ENCODE measurements around the gene PPP2R2C.

PPP2R2C gene

DNA sequence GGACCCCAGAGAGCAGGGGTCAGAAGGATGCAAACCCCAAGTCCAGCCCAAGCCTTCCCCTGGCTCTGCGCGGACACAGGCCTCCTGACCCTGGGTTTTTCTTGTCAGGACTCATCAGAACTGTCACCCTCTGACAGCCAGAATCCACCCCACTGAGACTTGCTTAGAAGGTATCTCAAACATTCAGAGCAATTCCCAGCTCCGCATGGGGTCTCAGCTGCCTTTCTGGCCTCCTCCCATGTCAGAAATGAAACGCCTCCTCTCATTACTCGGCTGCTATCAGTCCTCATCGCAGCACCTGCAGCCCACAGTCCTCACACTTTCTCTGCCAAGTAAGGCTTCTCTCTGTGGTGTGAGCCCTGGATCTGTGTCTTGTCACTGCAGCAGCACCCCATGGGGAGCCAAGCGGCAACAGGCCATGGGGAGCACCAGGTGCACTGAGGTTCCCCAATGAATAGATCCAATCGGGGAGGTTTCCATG is 105.0 kb downstream of the PPP2R2C start:
- no peak for DNase-seq (ENCODE audit: low read depth in 4 of 4, low spot score in 1 of 4)

DNA sequence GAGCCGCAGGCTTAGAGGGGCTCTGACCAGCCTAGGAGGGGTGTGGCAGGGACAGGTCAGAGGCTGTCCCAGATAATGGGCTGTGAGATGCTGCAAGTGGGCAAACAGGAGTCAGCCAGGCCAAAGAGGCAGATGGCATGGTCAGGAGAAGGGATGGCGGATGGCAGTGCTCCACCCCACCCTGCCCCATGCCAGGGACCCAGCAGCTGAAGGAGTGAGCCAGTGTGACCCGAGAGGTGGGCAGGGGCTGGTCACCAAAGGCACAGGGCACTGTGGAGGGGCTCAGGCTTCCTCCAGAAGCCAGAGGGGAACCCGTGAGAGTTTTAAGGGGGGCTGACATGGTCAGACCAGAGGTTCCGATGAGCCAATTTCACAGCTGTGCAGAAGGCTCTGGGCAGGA is 105.8 kb downstream of the PPP2R2C start:
- DNase-seq (ENCODE audit: low read depth in 4 of 4, low spot score in 1 of 4) = no peak

DNA sequence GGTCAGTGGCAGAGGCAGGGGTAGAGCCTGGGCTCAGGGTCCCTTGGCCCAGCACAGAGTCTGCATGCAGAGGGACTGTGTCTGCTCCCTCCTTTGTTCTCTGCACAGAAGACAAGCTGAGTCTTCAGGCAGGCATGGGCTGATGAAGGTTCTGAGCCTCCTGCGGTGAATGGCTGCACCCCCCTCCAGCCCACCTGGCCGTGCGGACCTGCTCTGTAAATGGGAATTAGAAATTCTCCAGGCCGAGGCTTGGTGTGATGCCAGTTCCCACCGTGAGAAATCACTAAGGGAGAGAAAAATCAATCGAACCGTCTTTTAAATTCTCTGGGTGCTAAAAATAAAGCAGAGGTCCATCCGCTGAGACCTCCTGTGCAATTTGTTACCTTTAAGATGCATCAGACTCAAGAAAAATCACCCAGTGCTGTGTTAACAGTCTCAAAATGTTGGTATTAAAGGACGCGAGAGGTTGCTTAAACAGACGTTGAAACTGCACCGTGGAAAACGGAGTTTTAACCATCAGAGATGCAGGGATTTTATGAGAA is 106.8 kb downstream of the PPP2R2C start:
- DNase-seq (ENCODE audit: low read depth in 4 of 4, low spot score in 1 of 4) = no peak

DNA sequence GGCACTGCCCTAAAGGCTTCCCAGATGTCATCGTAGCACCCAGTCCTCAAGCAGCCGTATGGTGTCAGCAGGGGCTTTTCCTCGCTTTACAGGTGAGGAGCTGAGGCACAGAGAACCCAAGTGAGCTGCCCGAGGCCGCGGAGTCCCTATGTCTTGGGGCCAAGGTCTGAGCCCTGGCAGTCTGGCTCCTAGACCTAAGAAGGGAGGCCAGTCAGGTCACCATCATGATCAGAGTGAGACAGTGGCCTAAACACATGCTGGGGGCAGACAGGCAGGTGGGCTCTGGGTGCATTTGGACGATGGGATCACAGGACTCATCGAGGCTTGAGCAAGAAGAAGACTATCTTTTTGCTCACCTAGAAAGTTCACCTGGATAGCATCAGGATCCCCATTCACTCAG is 107.8 kb downstream of the PPP2R2C start:
- no peak for DNase-seq (ENCODE audit: low read depth in 4 of 4, low spot score in 1 of 4)

GRCh38 chr4:6364146-6364545 is 108.3 kb downstream of the PPP2R2C start:
- DNase-seq (ENCODE audit: low read depth in 4 of 4, low spot score in 1 of 4) = no peak

- DNase-seq (ENCODE audit: low read depth in 4 of 4, low spot score in 1 of 4) = peak in 1 of 4 experiments; percentile 6
Observed at GRCh38 chr4:6362896-6363295, 109.5 kb downstream of the PPP2R2C start.

GRCh38 chr4:6362243-6362885 is 110.0 kb downstream of the PPP2R2C start:
- no peak for DNase-seq (ENCODE audit: low read depth in 4 of 4, low spot score in 1 of 4)

- DNase-seq (ENCODE audit: low read depth in 4 of 4, low spot score in 1 of 4) = no peak
Observed at GRCh38 chr4:6361076-6361784, 111.2 kb downstream of the PPP2R2C start.

- DNase-seq (ENCODE audit: low read depth in 4 of 4, low spot score in 1 of 4) = no peak
Observed at GRCh38 chr4:6360385-6360784, 112.0 kb downstream of the PPP2R2C start.

- no peak for DNase-seq (ENCODE audit: low read depth in 4 of 4, low spot score in 1 of 4)
Observed at GRCh38 chr4:6359536-6360308, 112.7 kb downstream of the PPP2R2C start.

GRCh38 chr4:6357476-6357875 is 114.9 kb downstream of the PPP2R2C start:
- no peak for DNase-seq (ENCODE audit: low read depth in 4 of 4, low spot score in 1 of 4)

DNA sequence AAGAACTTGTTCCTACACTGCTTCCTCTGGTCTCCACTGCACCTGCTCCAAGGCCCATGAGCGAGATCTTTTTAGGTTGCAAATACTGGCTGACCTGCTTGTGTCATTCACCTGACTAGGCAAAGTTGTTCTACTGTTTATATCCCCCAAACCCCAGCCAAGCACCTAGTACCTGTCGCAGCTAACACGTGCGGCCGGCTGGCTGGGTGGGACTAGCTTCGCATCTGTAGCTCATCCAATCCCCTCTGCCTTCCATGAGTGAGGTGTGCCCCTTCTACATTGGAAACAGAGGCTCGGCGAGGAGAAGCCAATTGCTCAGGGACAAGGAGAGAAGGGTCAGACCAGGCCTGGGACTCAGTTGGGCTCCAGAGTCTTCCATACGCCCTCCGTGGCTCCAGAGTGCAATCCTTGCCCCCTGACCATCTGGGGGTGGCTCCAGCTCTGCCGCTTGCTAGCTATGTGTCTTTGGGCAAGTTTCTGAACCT is 116.3 kb downstream of the PPP2R2C start:
- DNase-seq (ENCODE audit: low read depth in 4 of 4, low spot score in 1 of 4) = no peak

DNA sequence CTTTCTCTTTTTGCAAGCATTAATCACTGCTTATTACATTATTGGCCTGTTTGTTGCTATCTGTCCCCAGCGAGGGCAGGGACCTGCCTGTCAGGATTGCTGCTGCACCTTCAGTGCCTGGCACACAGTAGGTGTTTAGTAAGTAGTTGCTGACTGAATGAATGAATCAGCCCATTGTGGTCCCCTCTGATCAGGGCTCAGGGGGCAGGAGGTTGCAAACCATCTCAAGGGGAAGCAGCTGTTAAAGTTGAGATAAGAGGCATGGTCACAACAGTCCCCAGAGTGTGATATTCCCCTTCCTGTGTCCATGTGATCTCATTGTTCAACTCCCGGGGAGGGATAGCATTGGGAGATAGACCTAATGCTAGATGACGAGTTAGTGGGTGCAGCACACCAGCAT is 117.4 kb downstream of the PPP2R2C start:
- no peak for DNase-seq (ENCODE audit: low read depth in 4 of 4, low spot score in 1 of 4)

- DNase-seq (ENCODE audit: low read depth in 4 of 4, low spot score in 1 of 4) = no peak
Observed at GRCh38 chr4:6354626-6355025, 117.8 kb downstream of the PPP2R2C start.

DNA sequence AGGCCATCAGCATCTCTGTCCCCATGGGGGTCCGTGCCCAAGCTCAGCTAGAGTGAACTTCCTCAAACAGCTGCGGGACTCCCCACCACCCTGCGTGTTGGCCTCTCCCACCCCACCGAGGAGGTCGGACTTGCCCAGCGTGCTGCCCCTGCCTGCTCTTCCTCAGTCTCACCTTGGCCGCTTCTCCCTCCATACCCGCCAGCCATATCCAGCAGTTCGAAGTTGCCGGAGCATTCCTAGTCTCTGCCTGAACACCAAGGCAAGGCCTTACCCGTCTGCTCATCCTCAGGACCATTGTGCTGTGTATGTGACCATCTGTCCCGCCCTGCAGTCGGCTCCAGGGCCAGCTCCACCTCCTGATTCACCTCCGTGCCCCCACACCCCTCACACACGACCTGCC is 118.3 kb downstream of the PPP2R2C start:
- DNase-seq (ENCODE audit: low read depth in 4 of 4, low spot score in 1 of 4) = no peak

- DNase-seq (ENCODE audit: low read depth in 4 of 4, low spot score in 1 of 4) = no peak
Observed at GRCh38 chr4:6352031-6352692, 120.3 kb downstream of the PPP2R2C start.

GRCh38 chr4:6351246-6352000 is 121.0 kb downstream of the PPP2R2C start:
- no peak for DNase-seq (ENCODE audit: low read depth in 4 of 4, low spot score in 1 of 4)

DNA sequence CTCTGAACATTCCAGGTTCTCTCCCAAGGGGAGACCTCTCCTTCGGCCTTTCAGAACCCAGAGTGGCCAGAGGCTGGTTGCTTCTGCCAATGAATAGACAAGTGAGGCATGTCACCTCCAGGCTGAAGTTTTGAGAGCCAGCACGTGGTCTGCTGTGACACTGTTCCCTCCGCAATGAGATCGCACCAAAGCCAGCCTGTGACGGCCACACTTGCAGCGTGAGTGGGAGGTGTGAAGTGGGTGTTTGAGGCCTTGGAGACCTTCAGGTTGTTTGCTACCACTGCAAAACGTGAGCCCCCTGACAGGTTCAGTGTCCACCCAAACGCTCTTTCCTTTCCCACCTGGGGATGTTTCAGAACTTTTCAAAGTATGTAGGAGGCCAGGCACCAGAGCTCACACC is 121.8 kb downstream of the PPP2R2C start:
- no peak for DNase-seq (ENCODE audit: low read depth in 4 of 4, low spot score in 1 of 4)

DNA sequence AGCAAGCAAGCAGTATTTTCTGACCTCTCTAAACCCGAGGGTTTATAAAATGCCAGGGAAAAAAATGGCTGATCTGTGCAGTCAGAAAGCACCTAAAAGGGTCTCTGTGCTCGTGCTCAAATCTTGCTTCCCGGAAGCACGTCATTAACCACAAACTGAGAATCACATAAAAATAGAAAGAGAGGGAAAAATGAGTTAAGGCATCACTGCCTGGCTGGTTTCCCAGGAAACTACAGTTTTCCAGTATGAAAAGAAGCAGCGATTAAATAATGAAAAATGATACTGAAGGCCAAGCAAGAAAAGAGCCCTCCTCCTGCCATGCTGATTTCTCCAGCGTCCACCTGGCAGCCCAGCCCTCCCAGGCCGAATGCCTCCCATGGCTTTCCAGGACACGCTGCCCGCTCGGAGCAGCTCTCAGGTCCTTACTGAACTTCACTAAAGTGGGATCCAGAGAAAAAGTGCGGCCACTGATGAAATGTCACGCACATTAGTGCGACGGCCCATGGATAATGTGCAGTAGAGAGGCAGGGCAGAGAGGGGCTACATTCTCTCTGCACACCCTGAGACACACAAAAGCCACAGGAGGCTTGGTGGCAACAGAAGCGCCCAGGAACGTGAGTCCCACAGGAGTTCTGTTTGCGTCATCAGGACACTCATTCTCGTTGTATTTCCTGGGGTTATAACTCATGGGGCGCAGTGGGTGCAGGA is 122.4 kb downstream of the PPP2R2C start:
- no peak for DNase-seq (ENCODE audit: low read depth in 4 of 4, low spot score in 1 of 4)

DNA sequence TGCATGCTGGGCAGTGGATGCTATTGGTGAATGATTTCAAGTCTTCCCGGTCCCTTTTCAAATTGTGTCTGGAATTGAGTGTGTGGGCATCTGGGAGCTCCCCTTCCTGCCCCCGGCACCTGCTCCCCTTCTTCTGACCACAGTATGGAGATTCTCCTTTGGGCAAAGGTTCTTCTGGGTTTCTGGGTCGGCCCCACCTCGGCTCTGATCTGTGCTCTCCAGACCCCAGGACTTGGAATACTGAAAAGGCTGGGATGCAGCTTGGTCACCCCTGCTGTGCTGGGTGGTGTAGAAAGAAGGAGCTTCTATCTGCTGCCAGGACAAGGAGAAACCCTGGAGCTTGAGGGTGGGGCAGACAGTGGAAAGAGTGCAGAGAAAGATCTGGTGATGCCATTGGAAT is 124.0 kb downstream of the PPP2R2C start:
- DNase-seq (ENCODE audit: low read depth in 4 of 4, low spot score in 1 of 4) = no peak
